DOHH2 (cell line): ENCODE results near the gene HSPA1L.
"Not testable (repeated sequence)": the region's sequence is repeated elsewhere in the genome, so short reads cannot be mapped to it uniquely, and the experiment has no call there.

Experiments used
- H3F3A ChIP-seq: fragments of 200-600 bp; sonication (generic), shearing (Covaris generic); 2 replicates; pipeline ENCODE4 v1.6.0; 2016; ENCODE audit warnings: antibody characterized with exemption, mild to moderate bottlenecking; ENCODE audit not compliant: control insufficient read depth, insufficient read depth
- H3K27ac ChIP-seq: fragments of 200-600 bp; sonication (generic); 2 replicates; pipeline ENCODE4 v1.5.1; 2014; ENCODE audit warnings: low read depth, mild to moderate bottlenecking, low read length, moderate library complexity
- H3K27me3 ChIP-seq: fragments of 200-600 bp; sonication (generic); 2 replicates; pipeline ENCODE4 v1.6.1; 2014; ENCODE audit warnings: mild to moderate bottlenecking, low read length, mixed read lengths; ENCODE audit not compliant: control insufficient read depth
- H3K36me3 ChIP-seq: fragments of 200-600 bp; sonication (generic); 2 replicates; pipeline ENCODE4 v1.6.1; 2014; ENCODE audit warnings: mild to moderate bottlenecking, low read length, moderate library complexity, mixed read lengths; ENCODE audit not compliant: control insufficient read depth
- H3K4me1 ChIP-seq: fragments of 200-600 bp; sonication (generic); 2 replicates; pipeline ENCODE4 v1.6.1; 2014; ENCODE audit warnings: mild to moderate bottlenecking, low read length, mixed read lengths; ENCODE audit not compliant: control insufficient read depth
- H3K4me2 ChIP-seq: fragments of 200-600 bp; sonication (generic); 2 replicates; pipeline ENCODE4 v1.6.0; 2014; ENCODE audit warnings: mild to moderate bottlenecking, low read length, moderate library complexity
- H3K4me3 ChIP-seq: fragments of 200-600 bp; sonication (generic); 2 replicates; pipeline ENCODE4 v1.5.1; 2014; ENCODE audit warnings: mild to moderate bottlenecking, low read length, mixed read lengths
- H3K79me2 ChIP-seq: fragments of 200-600 bp; sonication (generic); 2 replicates; pipeline ENCODE4 v1.6.1; 2014; ENCODE audit warnings: mild to moderate bottlenecking, low read length, mixed read lengths; ENCODE audit not compliant: control insufficient read depth
- H3K9me2 ChIP-seq: fragments of 200-600 bp; sonication (generic); replicated peaks from 2 replicates; pipeline ENCODE4 v1.6.1; 2014; ENCODE audit warnings: mild to moderate bottlenecking, low read length, mixed read lengths; ENCODE audit not compliant: control insufficient read depth
- H3K9me3 ChIP-seq: fragments of 200-600 bp; sonication (generic); 2 replicates; pipeline ENCODE4 v1.6.1; 2014; ENCODE audit warnings: antibody characterized with exemption, low read length, mixed read lengths; ENCODE audit not compliant: control insufficient read depth, insufficient read depth
- H4K20me1 ChIP-seq: fragments of 200-600 bp; sonication (generic); 2 replicates; pipeline ENCODE4 v1.6.0; 2014; ENCODE audit warnings: low read depth, mild to moderate bottlenecking, antibody characterized with exemption, low read length, moderate library complexity; ENCODE audit not compliant: control insufficient read depth, insufficient read depth
- EZH2phosphoT487 ChIP-seq: fragments of 200-600 bp; sonication (generic); IDR thresholded peaks from 2 replicates; pipeline ENCODE4 v1.6.1; 2017; ENCODE audit warnings: borderline replicate concordance, mild to moderate bottlenecking, antibody characterized with exemption, low read length, moderate library complexity, mixed read lengths
- TF ChIP-seq, protein P1 (sequence below): fragments of 200-600 bp; sonication (generic); IDR thresholded peaks from one replicate; pipeline ENCODE4 v1.5.1; 2014; ENCODE audit warnings: antibody characterized with exemption, mild to moderate bottlenecking, low read depth, low read length; ENCODE audit not compliant: poor library complexity, severe bottlenecking

The HSPA1L gene

DNA sequence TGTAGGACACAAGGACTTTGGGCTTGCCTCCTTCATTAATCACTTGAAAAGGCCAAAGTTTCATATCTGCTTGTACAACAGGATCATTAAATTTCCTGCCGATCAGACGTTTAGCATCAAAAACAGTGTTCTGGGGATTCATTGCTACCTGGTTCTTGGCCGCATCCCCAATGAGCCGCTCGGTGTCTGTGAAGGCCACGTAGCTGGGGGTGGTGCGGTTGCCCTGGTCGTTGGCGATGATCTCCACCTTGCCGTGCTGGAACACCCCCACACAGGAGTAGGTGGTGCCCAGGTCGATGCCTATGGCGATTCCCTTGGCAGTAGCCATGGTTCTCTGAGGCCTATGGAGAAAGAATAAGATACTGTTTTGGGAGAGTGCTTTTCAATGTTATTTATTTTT lies 3.4 kb downstream of the HSPA1L start:
- H3K4me1 ChIP-seq, result peaks cover 22% of the 10 kb centered on the region
- no peaks in the 10 kb centered on the region for H3K9me2 ChIP-seq
- no peaks in the 10 kb centered on the region for H3K36me3 ChIP-seq
- TF ChIP-seq, protein P1, sequence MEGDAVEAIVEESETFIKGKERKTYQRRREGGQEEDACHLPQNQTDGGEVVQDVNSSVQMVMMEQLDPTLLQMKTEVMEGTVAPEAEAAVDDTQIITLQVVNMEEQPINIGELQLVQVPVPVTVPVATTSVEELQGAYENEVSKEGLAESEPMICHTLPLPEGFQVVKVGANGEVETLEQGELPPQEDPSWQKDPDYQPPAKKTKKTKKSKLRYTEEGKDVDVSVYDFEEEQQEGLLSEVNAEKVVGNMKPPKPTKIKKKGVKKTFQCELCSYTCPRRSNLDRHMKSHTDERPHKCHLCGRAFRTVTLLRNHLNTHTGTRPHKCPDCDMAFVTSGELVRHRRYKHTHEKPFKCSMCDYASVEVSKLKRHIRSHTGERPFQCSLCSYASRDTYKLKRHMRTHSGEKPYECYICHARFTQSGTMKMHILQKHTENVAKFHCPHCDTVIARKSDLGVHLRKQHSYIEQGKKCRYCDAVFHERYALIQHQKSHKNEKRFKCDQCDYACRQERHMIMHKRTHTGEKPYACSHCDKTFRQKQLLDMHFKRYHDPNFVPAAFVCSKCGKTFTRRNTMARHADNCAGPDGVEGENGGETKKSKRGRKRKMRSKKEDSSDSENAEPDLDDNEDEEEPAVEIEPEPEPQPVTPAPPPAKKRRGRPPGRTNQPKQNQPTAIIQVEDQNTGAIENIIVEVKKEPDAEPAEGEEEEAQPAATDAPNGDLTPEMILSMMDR, result no peak
- TF ChIP-seq EZH2phosphoT487, result no peak
- 0 out of 2 replicates have a peak, but pooled peaks cover 4% of the 10 kb centered on the region for H3F3A ChIP-seq
- no peaks in the 10 kb centered on the region for H3K9me3 ChIP-seq
- H3K4me3 ChIP-seq, result no peak overlapping the region
- no peaks in the 10 kb centered on the region for H4K20me1 ChIP-seq
- H3K4me2 ChIP-seq, result no peak overlapping the region
- peaks cover under 1% of the 10 kb centered on the region for H3K79me2 ChIP-seq
- peaks cover 4% of the 10 kb centered on the region; the same call in 1 of the 2 replicates for H3K27me3 ChIP-seq
- H3K27ac ChIP-seq, result no peak overlapping the region

DNA sequence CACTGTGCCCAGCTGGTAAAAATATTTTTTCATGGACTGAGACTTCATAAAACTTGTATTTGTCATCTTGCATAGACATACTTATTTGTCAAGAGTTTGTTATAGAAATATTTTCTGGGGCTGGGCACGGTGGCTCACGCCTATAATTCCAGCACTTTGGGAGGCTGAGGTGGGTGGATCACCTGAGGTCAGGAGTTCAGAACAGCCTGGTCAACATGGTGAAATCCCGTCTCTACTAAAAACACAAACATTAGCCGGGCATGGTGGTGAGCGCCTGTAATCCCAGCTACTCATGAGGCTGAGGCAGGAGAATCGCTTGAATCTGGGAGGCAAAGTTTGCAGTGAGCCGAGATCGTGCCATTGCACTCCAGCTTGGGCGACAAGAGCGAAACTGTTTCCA lies 6.5 kb downstream of the HSPA1L start:
- H3K27ac ChIP-seq, H3K9me2 ChIP-seq, H3K4me2 ChIP-seq, H3K4me3 ChIP-seq, H3F3A ChIP-seq, H4K20me1 ChIP-seq, H3K9me3 ChIP-seq, H3K27me3 ChIP-seq: not testable (repeated sequence)
- H3K36me3 ChIP-seq, result peaks cover 16% of the 10 kb centered on the region
- peaks cover 26% of the 10 kb centered on the region for H3K79me2 ChIP-seq
- H3K4me1 ChIP-seq, result peaks cover 17% of the 10 kb centered on the region

- H3K9me3 ChIP-seq, result no peaks in the 10 kb centered on the region
- peaks cover 25% of the 10 kb centered on the region for H3K36me3 ChIP-seq
- TF ChIP-seq, protein P1, result peak; percentile 49
- no peak for TF ChIP-seq EZH2phosphoT487
These were observed 8.4 kb downstream of the HSPA1L start, which contains the start of gene LSM2 for GRCh38 chr6:31806470-31807272. TSS of gene LSM2 (minus strand) at chr6:31806966. CDS start at chr6:31806757, 209 bp downstream.

DNA sequence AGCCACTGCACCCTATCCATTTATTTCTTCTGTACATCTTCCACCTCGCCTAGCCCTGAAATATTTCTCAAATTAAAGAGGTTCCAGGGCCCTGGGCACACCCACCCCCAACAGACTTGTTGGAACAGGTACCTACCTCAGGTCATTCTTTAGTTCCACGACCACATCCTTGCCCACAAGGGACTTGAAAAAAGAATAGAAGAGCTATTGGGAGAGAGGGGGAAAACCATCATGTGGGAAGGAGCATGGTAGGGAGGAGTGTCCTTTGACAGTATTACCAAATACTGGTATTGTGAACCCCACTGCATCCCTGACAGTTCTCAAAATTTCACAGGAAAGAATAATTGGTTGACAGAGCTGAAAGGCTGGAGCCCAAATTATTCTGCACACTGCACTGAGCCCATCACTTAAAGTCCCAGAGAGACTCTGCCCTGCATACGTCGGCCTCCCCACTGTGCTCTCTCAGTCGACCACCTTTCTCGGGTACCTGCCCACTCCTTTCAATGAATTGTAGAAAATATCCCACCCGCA lies 9.1 kb downstream of the HSPA1L start:
- peak overlapping the region; percentile 95 for H3K4me3 ChIP-seq
- H3K27me3 ChIP-seq, result no peaks in the 10 kb centered on the region
- no peaks in the 10 kb centered on the region for H3K9me2 ChIP-seq
- TF ChIP-seq EZH2phosphoT487, result no peak
- TF ChIP-seq, protein P1, result no peak
- H4K20me1 ChIP-seq, result no peaks in the 10 kb centered on the region
- peak overlapping the region; percentile 68 for H3K27ac ChIP-seq
- H3K36me3 ChIP-seq, result peaks cover 31% of the 10 kb centered on the region
- H3K79me2 ChIP-seq, result peaks cover 42% of the 10 kb centered on the region
- H3K9me3 ChIP-seq, result no peaks in the 10 kb centered on the region
- peak overlapping the region; percentile 98 for H3K4me2 ChIP-seq
- peaks cover 14% of the 10 kb centered on the region for H3K4me1 ChIP-seq
- peaks cover 4% of the 10 kb centered on the region; the same call in 1 of the 2 replicates for H3F3A ChIP-seq

More at GRCh38 chr6:31806470-31807272, 8.4 kb downstream of the HSPA1L start, which contains the start of gene LSM2:
- H3K27ac ChIP-seq, result peak within 1 kb of the TSS; percentile 68
- peaks cover 4% of the 10 kb centered on the region; the same call in 1 of the 2 replicates for H3F3A ChIP-seq
- H3K27me3 ChIP-seq, result no peaks in the 10 kb centered on the region
- H3K4me2 ChIP-seq, result peak within 1 kb of the TSS; percentile 98
- peaks cover 14% of the 10 kb centered on the region for H3K4me1 ChIP-seq
- H4K20me1 ChIP-seq, result no peaks in the 10 kb centered on the region
- H3K9me2 ChIP-seq, result no peaks in the 10 kb centered on the region
- H3K4me3 ChIP-seq, result peak within 1 kb of the TSS; percentile 95
- H3K79me2 ChIP-seq, result peaks cover 35% of the 10 kb centered on the region

GRCh38 chr6:31801031-31801927 lies 13.8 kb downstream of the HSPA1L start:
- not testable (repeated sequence) for H3K9me3 ChIP-seq, H3K9me2 ChIP-seq, H3K4me3 ChIP-seq, H3K27ac ChIP-seq, H3K27me3 ChIP-seq, H3K4me2 ChIP-seq, H4K20me1 ChIP-seq
- H3K79me2 ChIP-seq, result peaks cover 43% of the 10 kb centered on the region
- peaks cover 17% of the 10 kb centered on the region for H3F3A ChIP-seq
- H3K36me3 ChIP-seq, result peaks cover 46% of the 10 kb centered on the region
- H3K4me1 ChIP-seq, result peaks cover 39% of the 10 kb centered on the region
